HEK293 (cell line): ENCODE results near the gene TMEM260.

Source experiments
- CTCF ChIA-PET: fragments of 350-600 bp; formaldehyde crosslinking; extraction: SDS; loops from one replicate; lab custom pipeline; 2021; ENCODE audit warnings: antibody characterized with exemption; lab: Yijun Ruan, JAX
- POLR2A ChIA-PET: fragments of 300-600 bp; formaldehyde crosslinking; extraction: SDS; loops from one replicate; lab custom pipeline; 2020; ENCODE audit warnings: antibody characterized with exemption, inconsistent platforms; lab: Yijun Ruan, JAX
- H3K27ac ChIP-seq: fragments of 200-500 bp; sonication (Bioruptor generic); 2 replicates; pipeline ENCODE4 v1.5.1; 2014; ENCODE audit warnings: low read depth, low read length, control low read depth, inconsistent platforms; ENCODE audit errors: extremely low read depth
- H3K36me3 ChIP-seq, 2 experiments: fragments of 200-500 bp in 1 of 2; sonication (Bioruptor generic) in 1 of 2; 1 replicate in 1 of 2; 2 replicates in 1 of 2; pipeline ENCODE4 v1.5.1; 2014 to 2017; ENCODE audit warnings: inconsistent platforms in 2 of 2, low read length in 2 of 2; ENCODE audit not compliant: control insufficient read depth in 2 of 2, insufficient read depth in 1 of 2
- H3K4me1 ChIP-seq: fragments of 200-500 bp; sonication (Bioruptor generic); 2 replicates; pipeline ENCODE4 v1.5.1; 2014; ENCODE audit warnings: mild to moderate bottlenecking, low read length, inconsistent platforms; ENCODE audit not compliant: control insufficient read depth, insufficient read depth
- H3K4me3 ChIP-seq: 2 replicates; pipeline ENCODE4 v1.5.1; 2011; ENCODE audit warnings: low read depth, mild to moderate bottlenecking, control low read depth, low read length, moderate library complexity
- H3K9me3 ChIP-seq: fragments of 200-500 bp; sonication (Bioruptor generic); 2 replicates; pipeline ENCODE4 v1.5.1; 2014; ENCODE audit warnings: low read depth, low read length, inconsistent platforms; ENCODE audit not compliant: control insufficient read depth, insufficient read depth
- BCL11B ChIP-seq: fragments of 450-650 bp; formaldehyde crosslinking; IDR thresholded peaks from 2 replicates; pipeline ENCODE4 v1.5.1; 2016; ENCODE audit warnings: low read depth, missing biosample characterization, missing genetic modification characterization
- KLF10 ChIP-seq: fragments of 450-650 bp; IDR thresholded peaks from 2 replicates; pipeline ENCODE4 v1.5.1; 2018; ENCODE audit warnings: missing biosample characterization, mild to moderate bottlenecking, missing genetic modification characterization
- SCRT2 ChIP-seq: fragments of 450-650 bp; formaldehyde crosslinking; IDR thresholded peaks from 2 replicates; pipeline ENCODE4 v1.5.1; 2016; ENCODE audit warnings: missing biosample characterization, missing genetic modification characterization
- WT1 ChIP-seq: fragments of 450-650 bp; formaldehyde crosslinking; IDR thresholded peaks from 2 replicates; pipeline ENCODE4 v1.5.1; 2016; ENCODE audit warnings: missing biosample characterization, missing genetic modification characterization
- ZNF114 ChIP-seq: fragments of 450-650 bp; formaldehyde crosslinking; IDR thresholded peaks from 2 replicates; pipeline ENCODE4 v1.5.0; 2017; ENCODE audit warnings: missing biosample characterization, missing genetic modification characterization
- ZNF121 ChIP-seq: fragments of 450-650 bp; formaldehyde crosslinking; IDR thresholded peaks from 2 replicates; pipeline ENCODE4 v1.5.1; 2016; ENCODE audit warnings: missing biosample characterization, missing genetic modification characterization
- ZNF133 ChIP-seq: fragments of 450-650 bp; formaldehyde crosslinking; IDR thresholded peaks from 2 replicates; pipeline ENCODE4 v1.5.1; 2016; ENCODE audit warnings: missing biosample characterization, missing genetic modification characterization
- ZNF175 ChIP-seq: fragments of 450-650 bp; formaldehyde crosslinking; IDR thresholded peaks from 2 replicates; pipeline ENCODE4 v1.5.1; 2016; ENCODE audit warnings: missing biosample characterization, missing genetic modification characterization
- ZNF221 ChIP-seq: fragments of 450-650 bp; formaldehyde crosslinking; IDR thresholded peaks from 2 replicates; pipeline ENCODE4 v1.5.1; 2017; ENCODE audit warnings: missing biosample characterization, missing genetic modification characterization, borderline replicate concordance
- ZNF223 ChIP-seq: fragments of 450-650 bp; formaldehyde crosslinking; IDR thresholded peaks from 2 replicates; pipeline ENCODE4 v1.5.1; 2016; ENCODE audit warnings: missing biosample characterization, missing genetic modification characterization
- ZNF266 ChIP-seq: fragments of 450-650 bp; formaldehyde crosslinking; IDR thresholded peaks from 2 replicates; pipeline ENCODE4 v1.5.1; 2016; ENCODE audit warnings: missing biosample characterization, missing genetic modification characterization, low read depth
- ZNF302 ChIP-seq: fragments of 450-650 bp; formaldehyde crosslinking; IDR thresholded peaks from 2 replicates; pipeline ENCODE4 v1.5.1; 2016; ENCODE audit warnings: missing biosample characterization, missing genetic modification characterization, low read depth
- ZNF366 ChIP-seq: fragments of 450-650 bp; formaldehyde crosslinking; conservative IDR thresholded peaks from 2 replicates; pipeline ENCODE4 v1.5.1; 2016; ENCODE audit warnings: missing biosample characterization, missing genetic modification characterization
- ZNF391 ChIP-seq: fragments of 450-650 bp; formaldehyde crosslinking; IDR thresholded peaks from 2 replicates; pipeline ENCODE4 v1.5.1; 2016; ENCODE audit warnings: low read depth, missing biosample characterization, missing genetic modification characterization, borderline replicate concordance
- ZNF423 ChIP-seq: fragments of 450-650 bp; formaldehyde crosslinking; IDR thresholded peaks from 2 replicates; pipeline ENCODE4 v1.5.1; 2016; ENCODE audit warnings: missing biosample characterization, missing genetic modification characterization
- ZNF473 ChIP-seq: fragments of 450-650 bp; formaldehyde crosslinking; IDR thresholded peaks from 2 replicates; pipeline ENCODE4 v1.5.1; 2017; ENCODE audit warnings: missing biosample characterization, missing genetic modification characterization
- ZNF560 ChIP-seq: fragments of 450-650 bp; formaldehyde crosslinking; IDR thresholded peaks from 2 replicates; pipeline ENCODE4 v1.5.1; 2017; ENCODE audit warnings: missing biosample characterization, missing genetic modification characterization, borderline replicate concordance
- ZNF660 ChIP-seq: fragments of 450-650 bp; IDR thresholded peaks from 2 replicates; pipeline ENCODE4 v1.5.1; 2018; ENCODE audit warnings: missing biosample characterization, mild to moderate bottlenecking, missing genetic modification characterization
- ZNF747 ChIP-seq: fragments of 450-650 bp; formaldehyde crosslinking; IDR thresholded peaks from 2 replicates; pipeline ENCODE4 v1.5.1; 2016; ENCODE audit warnings: missing biosample characterization, missing genetic modification characterization
- ZNF76 ChIP-seq: fragments of 450-650 bp; formaldehyde crosslinking; IDR thresholded peaks from 2 replicates; pipeline ENCODE4; 2016; ENCODE audit warnings: low read depth, missing biosample characterization, missing genetic modification characterization, borderline replicate concordance
- ZNF792 ChIP-seq: fragments of 450-650 bp; formaldehyde crosslinking; IDR thresholded peaks from 2 replicates; pipeline ENCODE4 v1.5.1; 2016; ENCODE audit warnings: missing biosample characterization, missing genetic modification characterization
- ZSCAN16 ChIP-seq: fragments of 450-650 bp; formaldehyde crosslinking; IDR thresholded peaks from 2 replicates; pipeline ENCODE4 v1.5.1; 2016; ENCODE audit warnings: missing biosample characterization, missing genetic modification characterization
- ZXDB ChIP-seq: fragments of 450-650 bp; formaldehyde crosslinking; IDR thresholded peaks from 2 replicates; pipeline ENCODE4 v1.5.1; 2016; ENCODE audit warnings: missing biosample characterization, missing genetic modification characterization
- TF ChIP-seq, protein P1 (sequence below): fragments of 450-650 bp; formaldehyde crosslinking; optimal IDR thresholded peaks from 2 replicates; pipeline ENCODE3; 2016; ENCODE audit warnings: missing biosample characterization, mild to moderate bottlenecking, missing genetic modification characterization
- TF ChIP-seq, protein P2 (sequence below): fragments of 450-650 bp; formaldehyde crosslinking; IDR thresholded peaks from 2 replicates; pipeline ENCODE4 v1.5.1; 2016; ENCODE audit warnings: missing biosample characterization, missing genetic modification characterization

Gene TMEM260

DNA sequence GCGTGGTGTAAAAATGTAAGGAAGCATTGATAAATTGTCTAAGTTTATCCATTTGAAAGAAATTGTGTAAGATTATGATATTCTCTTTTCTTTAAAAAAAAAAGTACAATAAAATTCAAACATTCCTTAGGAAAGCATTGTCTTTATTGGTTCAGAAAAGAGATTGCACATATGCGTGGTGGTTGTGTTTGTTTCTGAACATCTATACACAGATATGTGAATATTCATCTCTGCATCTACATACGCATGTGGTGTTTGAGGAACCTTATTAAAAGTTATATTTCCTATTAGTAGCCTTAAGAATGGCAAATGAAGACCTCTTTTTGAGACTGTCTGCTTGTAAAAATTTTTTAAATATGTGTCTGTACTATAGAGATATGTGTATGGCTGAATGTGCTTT is 69.8 kb downstream of the TMEM260 start:
- TF ChIP-seq ZNF423 (tag by site-specific recombination), result no peak
- no peak for TF ChIP-seq ZNF747 (tag by site-specific recombination)
- TF ChIP-seq ZNF114, result no peak
- TF ChIP-seq ZXDB (tag by site-specific recombination), result no peak
- TF ChIP-seq ZNF223, result no peak
- no peak for TF ChIP-seq ZNF133 (tag by site-specific recombination)
- no peak for TF ChIP-seq ZNF560
- TF ChIP-seq ZNF792 (tag by site-specific recombination), result no peak
- TF ChIP-seq ZNF391, result no peak
- no peak for TF ChIP-seq WT1
- H3K9me3 ChIP-seq, result no peaks in the 10 kb centered on the region
- peaks cover 0 to 3% of the 10 kb centered on the region in 2 experiments; a peak in 2 of 3 replicates for H3K36me3 ChIP-seq
- H3K4me3 ChIP-seq, result no peak overlapping the region
- ChIA-PET POLR2A (no interaction called here), CTCF (interaction anchor here (1.1 kb wide), 1 partner anchor 10 kb away, joined by 3 read pairs; no protein-coding TSS in a partner anchor)
- no peaks in the 10 kb centered on the region for H3K4me1 ChIP-seq
- H3K27ac ChIP-seq, result no peak overlapping the region

DNA sequence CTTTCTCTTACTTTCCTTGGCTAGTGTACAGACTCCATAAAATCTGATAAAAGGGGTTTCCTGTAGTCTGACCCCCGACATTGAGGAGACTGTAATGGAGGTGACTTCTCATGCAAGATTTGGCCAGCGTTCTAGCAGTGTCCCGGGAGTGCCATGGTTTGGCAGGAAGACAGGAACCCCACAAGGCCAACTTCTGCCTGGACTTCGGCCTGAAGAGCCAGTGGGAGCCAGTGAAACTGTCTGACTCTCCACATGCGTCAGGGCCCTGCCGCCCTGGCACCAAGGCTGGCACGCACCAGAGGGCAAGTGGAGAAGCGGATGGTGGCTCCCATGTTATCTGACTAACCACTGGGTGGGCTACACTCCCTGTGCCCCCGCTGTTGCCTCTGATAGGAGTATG is 70.5 kb downstream of the TMEM260 start:
- H3K9me3 ChIP-seq, result no peaks in the 10 kb centered on the region
- TF ChIP-seq SCRT2 (tag by site-specific recombination) (no peak), KLF10 (tag by site-specific recombination) (no peak), ZNF221 (tag by site-specific recombination) (no peak), ZNF76 (no peak), ZNF266 (tag by site-specific recombination) (no peak), ZNF175 (tag by site-specific recombination) (no peak), ZSCAN16 (no peak)
- TF ChIP-seq, protein P1, sequence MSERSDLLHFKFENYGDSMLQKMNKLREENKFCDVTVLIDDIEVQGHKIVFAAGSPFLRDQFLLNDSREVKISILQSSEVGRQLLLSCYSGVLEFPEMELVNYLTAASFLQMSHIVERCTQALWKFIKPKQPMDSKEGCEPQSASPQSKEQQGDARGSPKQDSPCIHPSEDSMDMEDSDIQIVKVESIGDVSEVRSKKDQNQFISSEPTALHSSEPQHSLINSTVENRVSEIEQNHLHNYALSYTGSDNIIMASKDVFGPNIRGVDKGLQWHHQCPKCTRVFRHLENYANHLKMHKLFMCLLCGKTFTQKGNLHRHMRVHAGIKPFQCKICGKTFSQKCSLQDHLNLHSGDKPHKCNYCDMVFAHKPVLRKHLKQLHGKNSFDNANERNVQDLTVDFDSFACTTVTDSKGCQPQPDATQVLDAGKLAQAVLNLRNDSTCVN (tag by site-specific recombination), result no peak
- TF ChIP-seq, all 188 proteins: peak for 0
- ChIA-PET POLR2A (no interaction called here), CTCF (no interaction called here)
- H3K4me1 ChIP-seq, result no peaks in the 10 kb centered on the region
- peaks cover 0 to 3% of the 10 kb centered on the region in 2 experiments; a peak in 2 of 3 replicates for H3K36me3 ChIP-seq
- no peak overlapping the region for H3K4me3 ChIP-seq
- no peak overlapping the region for H3K27ac ChIP-seq

DNA sequence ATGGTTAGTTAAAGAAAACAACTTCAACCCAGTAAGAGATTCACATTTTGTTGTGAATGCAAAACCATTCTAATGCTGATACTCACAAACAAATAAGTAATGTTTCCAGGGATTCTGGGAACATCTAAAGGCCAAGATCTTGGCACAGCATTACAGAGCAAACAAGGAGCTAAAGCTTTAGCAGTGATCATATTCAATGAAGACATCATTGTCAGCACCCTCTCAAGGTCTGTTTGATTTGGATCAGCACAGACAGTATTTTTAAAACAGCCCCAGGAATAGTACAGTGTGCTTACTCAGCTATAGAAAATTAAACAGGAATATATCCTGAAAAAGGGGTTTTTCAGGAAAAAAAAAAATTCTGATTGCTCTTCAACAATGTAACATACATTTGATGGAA is 71.4 kb downstream of the TMEM260 start:
- Histone ChIP-seq H3K36me3 (peaks cover 0 to 3% of the 10 kb centered on the region in 2 experiments; a peak in 2 of 3 replicates), H3K4me3 (no peak overlapping the region)
- no peak for TF ChIP-seq SCRT2 (tag by site-specific recombination)
- TF ChIP-seq ZNF302 (tag by site-specific recombination), result no peak
- no peak for TF ChIP-seq BCL11B (tag by site-specific recombination)
- no peak for TF ChIP-seq ZNF366 (tag by site-specific recombination)
- TF ChIP-seq, protein P2, sequence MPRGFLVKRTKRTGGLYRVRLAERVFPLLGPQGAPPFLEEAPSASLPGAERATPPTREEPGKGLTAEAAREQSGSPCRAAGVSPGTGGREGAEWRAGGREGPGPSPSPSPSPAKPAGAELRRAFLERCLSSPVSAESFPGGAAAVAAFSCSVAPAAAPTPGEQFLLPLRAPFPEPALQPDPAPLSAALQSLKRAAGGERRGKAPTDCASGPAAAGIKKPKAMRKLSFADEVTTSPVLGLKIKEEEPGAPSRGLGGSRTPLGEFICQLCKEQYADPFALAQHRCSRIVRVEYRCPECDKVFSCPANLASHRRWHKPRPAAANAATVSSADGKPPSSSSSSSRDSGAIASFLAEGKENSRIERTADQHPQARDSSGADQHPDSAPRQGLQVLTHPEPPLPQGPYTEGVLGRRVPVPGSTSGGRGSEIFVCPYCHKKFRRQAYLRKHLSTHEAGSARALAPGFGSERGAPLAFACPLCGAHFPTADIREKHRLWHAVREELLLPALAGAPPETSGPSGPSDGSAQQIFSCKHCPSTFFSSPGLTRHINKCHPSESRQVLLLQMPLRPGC (tag by site-specific recombination), result no peak
- no peak for TF ChIP-seq ZNF121
- no peak for TF ChIP-seq ZNF660 (tag by site-specific recombination)
- TF ChIP-seq ZNF473 (tag by site-specific recombination), result no peak
- TF ChIP-seq, all 188 proteins: peak for 0
- ChIA-PET POLR2A (no interaction called here), CTCF (interaction anchor here (0.6 kb wide), 1 partner anchor 63 kb away, joined by 3 read pairs; no protein-coding TSS in a partner anchor)
- Histone ChIP-seq H3K9me3 (no peaks in the 10 kb centered on the region), H3K27ac (no peak overlapping the region), H3K4me1 (no peaks in the 10 kb centered on the region)
